K562 (cell line): ENCODE measurements around the gene ERRFI1. TPM values are rescaled to one million over a fixed set of nuclear protein-coding genes. Genes with fewer than 3 reads are reported as not detected.

Experiments
- ARID2 ChIP-seq: fragments of 450-650 bp; IDR thresholded peaks from 2 replicates; pipeline ENCODE4 v1.6.1; 2017; ENCODE audit warnings: antibody characterized with exemption, mild to moderate bottlenecking
- ARID3B ChIP-seq: fragments of 250-450 bp; sonication (Bioruptor Pico); IDR thresholded peaks from 2 replicates; pipeline ENCODE4 v1.4.0; 2020; ENCODE audit warnings: borderline replicate concordance
- ASH1L ChIP-seq: fragments of 450-650 bp; IDR thresholded peaks from 2 replicates; pipeline ENCODE4 v1.6.1; 2018; ENCODE audit warnings: borderline replicate concordance, mild to moderate bottlenecking, low read depth; ENCODE audit not compliant: partially characterized antibody
- BCOR ChIP-seq: fragments of 450-650 bp; IDR thresholded peaks from 2 replicates; pipeline ENCODE4 v1.6.1; 2016
- CGGBP1 ChIP-seq: fragments of 250-450 bp; sonication (Bioruptor Pico); IDR thresholded peaks from 2 replicates; pipeline ENCODE4 v1.9.0; 2021; ENCODE audit warnings: mild to moderate bottlenecking
- ETS2 ChIP-seq: IDR thresholded peaks from 2 replicates; pipeline ENCODE4 v1.6.1; 2016; ENCODE audit warnings: borderline replicate concordance, missing genetic modification characterization, mild to moderate bottlenecking, moderate library complexity, missing compliant biosample characterization; ENCODE audit not compliant: poor library complexity, severe bottlenecking
- FOSL1 ChIP-seq: fragments of 200-800 bp; sonication (Bioruptor generic); conservative IDR thresholded peaks from 2 replicates; pipeline ENCODE4 v1.6.1; 2016; ENCODE audit warnings: missing genetic modification characterization, missing compliant biosample characterization
- FOXM1 ChIP-seq, 2 experiments: fragments of 450-650 bp in 1 of 2; sonication (generic) in 1 of 2; formaldehyde crosslinking in 1 of 2; IDR thresholded peaks; 2 replicates each; pipeline versions ENCODE4 v1.6.1 to v1.9.0; 2017 to 2022; ENCODE audit warnings: low read depth in 2 of 2, mild to moderate bottlenecking in 2 of 2, missing genetic modification reagents in 1 of 2, moderate library complexity in 1 of 2
- GATA2 ChIP-seq: sonication (generic); formaldehyde crosslinking; IDR thresholded peaks from 2 replicates; pipeline ENCODE4 v1.4.0; 2020; ENCODE audit warnings: mild to moderate bottlenecking, missing genetic modification reagents
- HINFP ChIP-seq: fragments of 450-650 bp; conservative IDR thresholded peaks from 2 replicates; pipeline ENCODE4 v1.6.1; 2016; ENCODE audit warnings: missing genetic modification characterization, low read depth, mild to moderate bottlenecking, control low read depth, missing compliant biosample characterization
- KAT7 ChIP-seq: sonication (generic); formaldehyde crosslinking; IDR thresholded peaks from 2 replicates; pipeline ENCODE4 v1.8.0; 2022; ENCODE audit warnings: missing genetic modification reagents, mild to moderate bottlenecking, borderline replicate concordance
- KLF13 ChIP-seq: fragments of 450-650 bp; IDR thresholded peaks from 2 replicates; pipeline ENCODE4 v1.6.1; 2016; ENCODE audit warnings: missing genetic modification characterization, low read depth, mild to moderate bottlenecking, missing compliant biosample characterization, moderate library complexity, borderline replicate concordance
- NFE2 ChIP-seq: IDR thresholded peaks from 2 replicates; pipeline ENCODE4 v1.6.1; 2014; ENCODE audit warnings: antibody characterized with exemption, low read depth
- POLR2B ChIP-seq: fragments of 450-650 bp; IDR thresholded peaks from 2 replicates; pipeline ENCODE4 v1.6.1; 2018; ENCODE audit warnings: low read depth; ENCODE audit not compliant: partially characterized antibody
- POLR2G ChIP-seq: fragments of 200-400 bp; formaldehyde crosslinking; IDR thresholded peaks from 2 replicates; pipeline ENCODE4 v1.6.1; 2017; ENCODE audit warnings: low read depth, mild to moderate bottlenecking, antibody characterized with exemption, low read length, moderate library complexity
- RAD51 ChIP-seq: fragments of 450-650 bp; IDR thresholded peaks from 2 replicates; pipeline ENCODE4 v1.7.1; 2016; ENCODE audit warnings: low read depth, mild to moderate bottlenecking, borderline replicate concordance
- SIRT6 ChIP-seq: IDR thresholded peaks from one replicate; pipeline ENCODE4 v1.6.1; 2012; ENCODE audit warnings: low read depth, mild to moderate bottlenecking, control low read depth, inconsistent platforms, low read length, moderate library complexity
- TCF15 ChIP-seq: fragments of 250-450 bp; sonication (Bioruptor Pico); IDR thresholded peaks from 2 replicates; pipeline ENCODE4 v1.8.0; 2022; ENCODE audit warnings: moderate library complexity, mild to moderate bottlenecking, inconsistent platforms
- ZBTB33 ChIP-seq: sonication (generic); formaldehyde crosslinking; IDR thresholded peaks from 2 replicates; pipeline ENCODE4 v1.8.1; 2023; ENCODE audit warnings: mild to moderate bottlenecking, missing genetic modification reagents
- ZNF274 ChIP-seq: IDR thresholded peaks from 2 replicates; pipeline ENCODE4 v1.6.1; 2011; ENCODE audit warnings: low read depth, mild to moderate bottlenecking, low read length, moderate library complexity, borderline replicate concordance
- ZNF561 ChIP-seq: fragments of 450-650 bp; formaldehyde crosslinking; conservative IDR thresholded peaks from 2 replicates; pipeline ENCODE4 v1.4.0; 2020; ENCODE audit warnings: mild to moderate bottlenecking, moderate library complexity
- polyA plus RNA-seq, 8 experiments: library from polyadenylated mRNA; depleted of rRNA in 4 of 8; stranded (reverse) in 5 of 8; unstranded in 3 of 8; fragments of >200 nt; fragmentation: Nextera tagmentation in 2 of 8; fragmentation: Illumina TruSeq in 1 of 8; extraction: Ambion mirVana in 2 of 8; extraction: Trizol in 1 of 8; gene quantifications; 2 replicates each; pipeline versions ENCODE4 v1.2.1 to v1.2.3, GENCODE V29; 2011 to 2014; ENCODE audit warnings: inconsistent platforms in 1 of 8, missing spikeins in 1 of 8
- total RNA-seq, 7 experiments: library from RNA; depleted of rRNA in 6 of 7; stranded (reverse); fragments of >200 nt in 6 of 7; fragmentation: Illumina TruSeq in 2 of 7; extraction: Trizol in 2 of 7; gene quantifications; 2 replicates each; pipeline versions ENCODE4 v1.2.1 to v1.2.3, GENCODE V29; 2011 to 2021; ENCODE audit warnings: low replicate concordance in 1 of 7

The ERRFI1 gene
- total and polyA plus RNA-seq, 9 of the 15 experiments (the other 6 are each of a cell fraction or from before 2014, with no cell fraction given) = 0.67 to 4.4 (median 1.1) TPM

- no peak for TF ChIP-seq HINFP (tag)
- no peak for TF ChIP-seq TCF15
- no peak for TF ChIP-seq ASH1L
- TF ChIP-seq ZNF274 = no peak
- peak; percentile 83; the same call in 1 of the 2 replicates for TF ChIP-seq BCOR
- no peak for TF ChIP-seq ARID2
- peak; percentile 84 for TF ChIP-seq NFE2
- peak; percentile 57; the same call in 1 of the 2 replicates for TF ChIP-seq FOXM1 (IDR thresholded peaks at IDR 0.05; ENCODE audit: low read depth)
- TF ChIP-seq FOXM1 (CRISPR knock-in tag; IDR thresholded peaks at IDR 0.05; ENCODE audit: low read depth) = no peak
- no peak for TF ChIP-seq ZBTB33 (CRISPR knock-in tag)
- TF ChIP-seq ETS2 (tag) = no peak
- no peak for TF ChIP-seq CGGBP1
- TF ChIP-seq RAD51 = no peak
- no peak for TF ChIP-seq POLR2B
- peak; percentile 90 for TF ChIP-seq GATA2 (CRISPR knock-in tag)
- no peak for TF ChIP-seq KAT7 (CRISPR knock-in tag)
- TF ChIP-seq SIRT6 = no peak
- no peak for TF ChIP-seq ARID3B
- TF ChIP-seq FOSL1 (tag) = peak; percentile 98
- no peak for TF ChIP-seq ZNF561 (CRISPR knock-in tag)
- TF ChIP-seq POLR2G = no peak
- TF ChIP-seq KLF13 (tag) = no peak
Observed at GRCh38 chr1:8004803-8005573, 21.1 kb downstream of the ERRFI1 start (continued).
